ENCODE results near the gene PNPLA7.
"Not testable (repeated sequence)": the region's sequence is repeated elsewhere in the genome, so short reads cannot be mapped to it uniquely, and the experiment has no call there.

The PNPLA7 gene

DNA sequence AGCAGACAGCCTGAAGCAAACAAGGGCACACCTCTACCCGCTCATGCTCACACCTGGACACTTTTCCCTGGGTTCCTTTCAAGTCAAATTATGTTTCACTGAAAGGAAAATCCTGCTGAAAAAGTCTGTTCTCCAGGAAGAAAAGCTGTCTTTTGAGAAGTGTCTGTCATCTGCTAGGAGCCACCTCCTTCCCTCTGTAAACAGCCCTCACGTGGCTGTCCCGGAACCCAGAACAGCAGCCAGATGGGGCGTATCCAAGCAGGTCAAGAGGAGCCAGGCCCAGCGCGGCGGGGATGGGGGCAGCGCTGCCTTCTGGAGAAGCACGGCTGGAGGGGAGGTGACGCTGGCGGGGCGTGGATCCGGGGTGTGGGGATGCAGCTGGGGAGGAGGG is at the start of gene PNPLA7:
PNPLA7 (minus strand) TSS at position 172 of the 391 bp plus-strand sequence. CDS start 205 bp downstream, outside the sequence.
- TF ChIP-seq, protein P1, sequence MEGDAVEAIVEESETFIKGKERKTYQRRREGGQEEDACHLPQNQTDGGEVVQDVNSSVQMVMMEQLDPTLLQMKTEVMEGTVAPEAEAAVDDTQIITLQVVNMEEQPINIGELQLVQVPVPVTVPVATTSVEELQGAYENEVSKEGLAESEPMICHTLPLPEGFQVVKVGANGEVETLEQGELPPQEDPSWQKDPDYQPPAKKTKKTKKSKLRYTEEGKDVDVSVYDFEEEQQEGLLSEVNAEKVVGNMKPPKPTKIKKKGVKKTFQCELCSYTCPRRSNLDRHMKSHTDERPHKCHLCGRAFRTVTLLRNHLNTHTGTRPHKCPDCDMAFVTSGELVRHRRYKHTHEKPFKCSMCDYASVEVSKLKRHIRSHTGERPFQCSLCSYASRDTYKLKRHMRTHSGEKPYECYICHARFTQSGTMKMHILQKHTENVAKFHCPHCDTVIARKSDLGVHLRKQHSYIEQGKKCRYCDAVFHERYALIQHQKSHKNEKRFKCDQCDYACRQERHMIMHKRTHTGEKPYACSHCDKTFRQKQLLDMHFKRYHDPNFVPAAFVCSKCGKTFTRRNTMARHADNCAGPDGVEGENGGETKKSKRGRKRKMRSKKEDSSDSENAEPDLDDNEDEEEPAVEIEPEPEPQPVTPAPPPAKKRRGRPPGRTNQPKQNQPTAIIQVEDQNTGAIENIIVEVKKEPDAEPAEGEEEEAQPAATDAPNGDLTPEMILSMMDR (IDR thresholded peaks at IDR 0.05; ENCODE audit: low read depth, low read length), result no peak
- peak within 1 kb of the TSS; percentile 70 for H3K4me3 ChIP-seq (ENCODE audit: low read depth, low read length)

DNA sequence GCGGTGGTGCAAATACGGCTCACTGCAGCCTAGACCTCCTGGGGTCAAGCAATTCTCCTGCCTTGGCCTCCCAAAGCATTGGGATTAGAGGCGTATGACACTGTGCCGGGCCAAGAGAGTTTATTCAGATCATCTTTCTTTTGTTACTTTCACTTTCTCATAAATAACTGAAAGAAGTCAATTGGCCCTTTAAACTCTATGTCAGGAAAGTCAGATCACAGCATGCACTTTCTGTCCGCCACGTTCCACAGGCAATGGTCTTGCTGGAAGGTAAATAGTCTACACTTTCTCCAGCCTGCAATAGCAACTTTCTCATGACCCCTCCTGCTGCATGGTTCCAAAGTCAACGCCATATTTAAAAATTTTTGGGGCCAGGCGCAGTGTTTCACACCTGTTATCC is 48.7 kb upstream of the PNPLA7 start:
- TF ChIP-seq, protein P1 (IDR thresholded peaks at IDR 0.05; ENCODE audit: low read depth, low read length), result no peak
- H3K4me3 ChIP-seq (ENCODE audit: low read depth, low read length), result no peak overlapping the region

DNA sequence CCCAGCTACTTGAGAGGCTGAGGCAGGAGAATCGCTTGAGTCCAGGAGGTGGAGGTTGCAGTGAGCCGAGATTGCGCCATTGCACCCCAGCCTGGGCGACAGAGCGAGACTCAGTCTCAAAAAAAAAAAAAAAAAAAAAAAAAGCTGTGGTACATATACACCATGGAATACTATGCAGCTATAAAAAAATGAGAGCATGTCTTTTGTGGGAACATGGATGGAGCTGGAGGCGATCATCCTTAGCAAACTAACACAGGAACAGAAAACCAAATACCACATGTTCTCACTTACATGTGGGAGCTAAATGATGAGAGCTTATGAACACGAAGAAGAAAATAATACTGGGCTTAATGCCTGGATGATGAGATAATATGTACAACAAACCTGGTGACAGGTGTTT is 46.4 kb upstream of the PNPLA7 start:
- H3K4me3 ChIP-seq (ENCODE audit: low read depth, low read length), result not testable (repeated sequence)

DNA sequence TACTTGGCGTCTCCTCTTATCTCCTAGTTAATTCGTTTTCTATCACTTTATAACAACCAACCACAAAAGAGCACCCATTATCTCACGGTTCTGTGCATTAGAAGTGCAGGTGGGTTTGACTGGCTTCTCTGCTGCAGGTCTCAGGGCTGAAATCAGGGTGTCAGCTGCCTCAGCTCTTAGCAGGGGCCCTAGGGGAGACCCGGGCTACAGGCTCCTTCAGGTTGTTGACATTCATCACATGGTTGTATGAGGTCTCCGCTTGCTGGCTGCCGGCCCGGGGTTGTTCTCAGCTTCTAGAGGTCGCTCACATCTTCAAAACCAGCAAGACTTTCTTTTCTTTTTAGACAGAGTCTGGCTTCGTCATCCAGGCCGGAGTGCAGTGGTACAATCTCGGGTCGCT is 43.0 kb upstream of the PNPLA7 start:
- H3K4me3 ChIP-seq (ENCODE audit: low read depth, low read length), result no peak overlapping the region
- TF ChIP-seq, protein P1 (IDR thresholded peaks at IDR 0.05; ENCODE audit: low read depth, low read length), result no peak

DNA sequence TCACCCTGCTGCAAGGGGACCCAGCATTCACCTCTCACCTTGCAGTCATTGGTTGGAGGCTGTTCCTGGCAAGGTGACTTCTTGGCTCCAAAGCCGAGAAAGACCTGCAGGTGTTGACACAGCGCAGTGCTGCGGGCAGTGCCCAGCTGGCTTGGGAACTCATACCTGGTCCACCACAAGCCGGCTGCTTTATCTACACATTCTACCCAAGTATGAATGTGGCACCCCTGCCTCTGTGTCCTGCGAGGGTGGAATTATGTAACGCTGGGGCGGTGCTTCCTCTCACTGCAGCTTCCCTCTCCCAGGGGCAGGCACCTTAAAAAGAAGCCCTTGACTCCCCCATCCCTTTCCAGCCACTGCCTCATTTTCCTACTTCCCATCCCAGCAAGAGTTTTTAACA is 42.6 kb upstream of the PNPLA7 start:
- no peak overlapping the region for H3K4me3 ChIP-seq (ENCODE audit: low read depth, low read length)
- TF ChIP-seq, protein P1 (IDR thresholded peaks at IDR 0.05; ENCODE audit: low read depth, low read length), result no peak

DNA sequence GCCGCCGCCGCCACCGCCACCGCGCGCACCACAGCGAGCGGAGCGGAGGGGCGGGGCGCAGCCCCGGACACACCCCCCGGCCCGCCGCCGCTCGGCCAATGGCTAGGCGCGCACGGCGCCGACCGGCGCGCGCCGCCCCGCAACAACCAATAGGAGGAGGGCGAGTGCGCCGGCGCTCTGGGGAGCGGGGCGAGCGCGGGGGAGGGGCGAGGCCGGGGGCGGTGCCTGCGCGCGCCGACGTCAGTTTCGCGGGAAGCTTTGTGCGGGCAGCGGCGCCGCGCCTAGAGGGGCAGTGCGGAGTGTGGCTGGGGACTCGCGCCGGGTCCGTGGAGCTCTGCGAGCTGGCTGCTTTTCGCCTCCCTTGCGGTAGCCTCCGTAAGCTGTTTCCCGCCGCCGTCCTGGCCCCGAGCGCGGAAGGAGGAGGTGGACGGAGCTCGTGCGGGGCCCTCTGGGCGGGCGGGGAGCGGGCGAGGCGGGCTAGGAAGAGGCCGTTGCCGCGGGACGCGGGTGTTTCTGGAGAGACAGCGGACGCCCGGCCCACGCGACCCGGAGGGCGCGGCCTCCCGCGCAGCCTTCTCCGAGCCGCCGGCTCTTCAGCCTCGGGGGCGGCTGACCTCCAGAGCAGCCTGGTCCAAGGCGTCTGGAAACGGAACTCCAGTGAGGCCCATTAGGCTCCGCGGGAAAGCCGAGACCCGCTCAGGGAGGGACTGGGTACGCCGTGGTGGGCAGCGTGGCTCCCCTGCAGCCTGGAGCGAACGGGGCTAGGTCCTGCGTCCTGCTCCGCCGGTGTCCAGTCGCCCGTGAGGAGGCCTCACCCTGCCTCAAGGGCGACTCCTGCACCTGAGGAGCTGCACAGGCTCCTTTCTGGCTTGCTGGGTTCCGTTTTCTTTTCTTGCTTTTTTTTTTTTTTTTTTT is 40.5 kb upstream of the PNPLA7 start, which contains the start of gene ZMYND19:
ZMYND19 (minus strand) TSS at position 44 of the 915 bp plus-strand sequence. CDS start 249 bp downstream, outside the sequence.
- peak within 1 kb of the TSS; percentile 75 for H3K4me3 ChIP-seq (ENCODE audit: low read depth, low read length)
- TF ChIP-seq, protein P1 (IDR thresholded peaks at IDR 0.05; ENCODE audit: low read depth, low read length), result no peak

DNA sequence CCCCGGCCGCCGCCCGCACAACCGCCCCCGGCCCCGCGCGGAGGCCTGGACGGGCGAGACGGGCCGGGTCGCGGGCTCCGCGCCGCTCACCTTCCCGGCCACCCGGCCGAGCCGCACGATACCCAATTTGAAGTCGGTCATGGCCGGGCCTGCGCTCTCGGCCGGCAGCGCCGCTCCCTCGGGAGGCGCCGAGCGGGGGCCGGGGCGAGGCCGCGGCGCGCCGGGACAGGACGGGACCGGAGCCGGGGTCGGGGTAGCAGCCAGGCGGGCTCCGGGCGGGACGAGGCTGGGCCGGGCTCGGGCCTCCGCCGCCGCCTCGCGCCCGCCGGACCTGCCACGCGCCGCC is 39.9 kb upstream of the PNPLA7 start:
- TF ChIP-seq, protein P1 (IDR thresholded peaks at IDR 0.05; ENCODE audit: low read depth, low read length), result no peak
- peak overlapping the region; percentile 73 for H3K4me3 ChIP-seq (ENCODE audit: low read depth, low read length)
